KOPT-K1 (cell line): Measurements from ENCODE around the gene LRWD1.
"Not testable (repeated sequence)": the region's sequence is repeated elsewhere in the genome, so short reads cannot be mapped to it uniquely, and the experiment has no call there.

Experiments
- H3K27ac ChIP-seq: fragments of 200-600 bp; sonication (generic); 2 replicates; pipeline ENCODE4 v1.5.1; 2016; ENCODE audit warnings: antibody characterized with exemption, mild to moderate bottlenecking, low read depth, low read length; ENCODE audit not compliant: poor library complexity, severe bottlenecking
- H3K36me3 ChIP-seq: fragments of 200-600 bp; sonication (generic); 2 replicates; pipeline ENCODE4 v1.5.1; 2017; ENCODE audit warnings: antibody characterized with exemption, mild to moderate bottlenecking, low read length, moderate library complexity; ENCODE audit not compliant: insufficient read depth
- H3K9me3 ChIP-seq: fragments of 200-600 bp; sonication (generic); 2 replicates; pipeline ENCODE4 v1.5.1; 2017; ENCODE audit warnings: antibody characterized with exemption, low read length, mild to moderate bottlenecking; ENCODE audit not compliant: insufficient read depth, poor library complexity, severe bottlenecking

LRWD1 gene

GRCh38 chr7:102469972-102470825 lies 5.4 kb downstream of the LRWD1 start:
- Histone ChIP-seq H3K36me3 (peaks cover 63% of the 10 kb centered on the region), H3K27ac (no peak overlapping the region), H3K9me3 (no peaks in the 10 kb centered on the region)

DNA sequence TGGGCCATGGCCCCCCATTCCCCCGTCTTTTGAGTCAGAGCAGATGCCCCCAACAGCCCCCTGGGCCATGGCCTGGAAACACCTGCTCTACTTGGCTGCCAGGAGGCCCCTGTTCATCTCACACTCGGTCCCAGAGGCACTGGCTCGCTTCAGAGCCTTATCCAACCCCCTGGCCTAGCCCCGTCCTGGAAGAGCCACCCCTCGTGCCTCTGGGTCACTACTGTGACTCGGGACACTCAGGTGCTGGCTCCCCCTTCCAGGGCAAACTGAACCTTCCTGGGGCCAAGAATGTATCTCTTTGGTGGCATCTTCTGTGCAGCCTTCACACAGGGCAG lies 7.0 kb downstream of the LRWD1 start:
- H3K36me3 ChIP-seq: peaks cover 63% of the 10 kb centered on the region
- no peak overlapping the region for H3K27ac ChIP-seq

DNA sequence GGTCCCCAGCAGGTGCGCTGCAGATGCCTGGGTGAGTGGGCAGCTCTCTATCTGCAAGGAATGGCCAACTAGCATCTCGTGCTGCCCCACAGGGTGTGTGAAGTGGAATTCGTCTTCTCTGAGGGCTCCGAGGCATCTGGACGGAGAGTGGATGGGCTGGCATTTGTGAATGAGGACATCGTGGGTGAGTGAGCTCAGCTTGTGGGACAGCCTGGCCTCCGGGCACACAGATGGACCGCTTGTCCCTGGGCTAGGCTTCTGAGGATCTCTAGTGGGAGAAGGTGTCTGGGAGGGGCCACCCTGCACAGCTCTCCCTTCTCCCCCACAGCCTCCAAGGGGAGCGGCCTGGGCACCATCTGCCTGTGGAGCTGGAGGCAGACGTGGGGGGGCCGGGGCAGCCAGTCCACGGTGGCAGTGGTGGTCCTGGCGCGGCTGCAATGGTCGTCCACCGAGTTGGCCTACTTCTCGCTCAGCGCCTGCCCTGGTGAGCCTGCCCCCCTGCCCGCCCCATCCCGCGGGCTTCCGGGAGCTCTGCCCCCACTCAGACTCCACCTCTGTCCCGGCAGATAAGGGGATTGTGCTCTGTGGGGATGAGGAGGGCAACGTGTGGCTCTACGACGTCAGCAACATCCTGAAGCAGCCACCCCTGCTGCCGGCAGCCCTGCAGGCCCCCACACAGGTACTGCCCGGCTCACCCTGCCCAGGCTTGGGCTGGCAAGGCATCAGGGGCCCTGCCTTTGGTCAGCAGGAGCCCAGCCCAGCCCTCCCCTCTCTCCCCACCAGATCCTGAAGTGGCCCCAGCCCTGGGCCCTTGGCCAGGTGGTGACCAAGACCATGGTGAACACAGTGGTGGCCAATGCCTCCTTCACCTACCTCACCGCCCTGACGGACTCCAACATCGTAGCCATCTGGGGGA lies 7.6 kb downstream of the LRWD1 start:
- H3K27ac ChIP-seq: no peak overlapping the region
- peaks cover 61% of the 10 kb centered on the region for H3K36me3 ChIP-seq
- no peaks in the 10 kb centered on the region for H3K9me3 ChIP-seq

More for the DNA sequence above, 7.0 kb downstream of the LRWD1 start:
- H3K9me3 ChIP-seq: no peaks in the 10 kb centered on the region

- H3K36me3 ChIP-seq: peaks cover 50% of the 10 kb centered on the region
These were observed 8.6 kb downstream of the LRWD1 start for GRCh38 chr7:102473271-102473991.

GRCh38 chr7:102474116-102474515 lies 9.3 kb downstream of the LRWD1 start:
- not testable (repeated sequence) for H3K9me3 ChIP-seq, H3K27ac ChIP-seq
- H3K36me3 ChIP-seq: peaks cover 44% of the 10 kb centered on the region

More at GRCh38 chr7:102473271-102473991, 8.6 kb downstream of the LRWD1 start:
- Histone ChIP-seq H3K27ac (no peak overlapping the region), H3K9me3 (no peaks in the 10 kb centered on the region)

GRCh38 chr7:102474736-102475435 lies 10.1 kb downstream of the LRWD1 start:
- H3K9me3 ChIP-seq, H3K27ac ChIP-seq: not testable (repeated sequence)
- H3K36me3 ChIP-seq: peaks cover 36% of the 10 kb centered on the region

DNA sequence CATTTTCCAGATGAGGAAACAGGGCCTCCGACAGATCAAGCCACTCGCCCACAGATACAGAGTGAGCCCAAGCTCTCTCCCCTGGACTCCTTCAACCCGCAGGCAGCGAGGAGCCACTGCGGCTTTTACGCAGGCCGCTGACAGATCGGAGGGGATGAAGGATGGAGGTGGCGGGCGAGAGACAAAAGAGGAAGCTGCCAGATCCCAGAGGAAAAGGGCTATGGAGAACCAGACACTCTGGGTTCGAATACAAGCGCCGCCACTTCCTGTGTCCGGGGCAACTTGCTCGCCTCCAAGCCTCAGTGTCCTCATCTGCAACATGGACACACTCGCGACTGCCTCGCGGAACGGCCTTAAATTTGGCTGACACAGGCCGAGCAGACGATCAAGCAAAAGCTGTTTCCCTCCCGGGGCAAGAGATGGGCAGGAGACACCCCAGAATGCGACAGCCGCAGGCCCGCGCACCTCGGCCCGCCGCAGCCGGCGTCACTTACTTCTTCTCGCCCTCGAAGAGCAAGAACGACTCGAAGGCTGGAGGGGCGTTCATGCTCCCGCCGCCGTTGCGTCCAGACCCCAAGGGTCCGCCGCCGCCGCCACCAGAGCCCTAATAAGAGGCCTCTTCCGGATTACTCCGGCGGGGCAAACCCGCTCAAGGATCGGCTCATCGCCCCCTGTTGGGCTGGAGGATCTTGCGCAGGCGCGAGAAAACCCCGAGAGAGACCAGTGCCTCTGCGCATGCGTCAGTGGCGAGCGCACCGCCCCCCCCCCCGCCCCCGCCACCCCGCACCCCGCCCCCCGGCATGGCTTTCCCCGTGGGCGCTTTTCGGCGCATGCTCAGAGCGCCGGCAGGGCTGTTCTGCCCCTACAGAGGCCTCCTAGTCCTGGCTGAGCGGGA lies 13.8 kb downstream of the LRWD1 start, which contains the start of gene POLR2J:
TSS of gene POLR2J (minus strand) at position 609 of the 895 bp plus-strand sequence. CDS start at position 547, 62 bp downstream.
- H3K36me3 ChIP-seq, H3K9me3 ChIP-seq: not testable (repeated sequence)
- H3K27ac ChIP-seq: peak within 1 kb of the TSS; percentile 25

DNA sequence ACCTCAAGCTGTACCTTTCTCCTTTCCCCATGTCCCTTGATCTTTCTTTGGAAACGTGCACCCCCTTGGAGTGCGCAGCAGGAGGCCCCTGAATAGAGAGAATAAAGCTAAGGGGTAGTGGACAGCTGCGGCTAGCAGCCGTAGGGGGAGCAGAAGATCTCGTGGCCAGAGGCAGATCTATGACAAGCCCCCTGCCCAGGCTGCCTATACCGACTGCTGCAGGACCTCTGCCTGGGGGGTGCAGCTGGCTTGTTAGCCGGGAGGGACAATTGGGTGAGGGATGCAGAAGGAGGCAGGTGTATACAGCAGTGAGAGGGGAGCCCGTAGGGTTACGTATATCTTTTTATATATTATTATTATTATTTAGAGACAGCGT lies 14.4 kb downstream of the LRWD1 start:
- H3K36me3 ChIP-seq, H3K9me3 ChIP-seq: not testable (repeated sequence)
- H3K27ac ChIP-seq: peak overlapping the region; percentile 25

- not testable (repeated sequence) for H3K36me3 ChIP-seq, H3K27ac ChIP-seq, H3K9me3 ChIP-seq
These were observed 15.3 kb downstream of the LRWD1 start for GRCh38 chr7:102479982-102480637.

DNA sequence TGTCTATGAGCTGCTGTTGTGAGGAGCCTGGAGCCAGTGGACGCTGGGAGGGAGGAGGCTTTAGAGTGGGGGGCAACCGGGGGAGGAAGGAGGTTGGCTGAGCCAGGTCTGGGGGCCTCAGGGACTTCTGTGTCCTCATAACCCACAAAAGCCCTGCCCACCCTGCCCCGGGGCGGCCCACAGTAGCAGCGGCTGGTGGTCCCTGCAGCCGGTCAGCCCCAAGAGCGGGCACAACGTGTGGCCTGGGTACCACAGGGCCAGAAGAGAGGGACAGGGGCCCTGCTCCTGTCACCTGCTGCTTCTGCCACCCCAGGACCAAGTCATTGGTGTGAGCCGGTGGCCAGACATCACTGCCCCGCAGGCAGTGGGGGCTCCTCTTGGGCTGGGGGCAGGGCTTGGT lies 17.2 kb downstream of the LRWD1 start:
- H3K36me3 ChIP-seq, H3K9me3 ChIP-seq, H3K27ac ChIP-seq: not testable (repeated sequence)

- not testable (repeated sequence) for H3K36me3 ChIP-seq, H3K9me3 ChIP-seq, H3K27ac ChIP-seq
These were observed 19.5 kb downstream of the LRWD1 start for GRCh38 chr7:102484317-102484716.

DNA sequence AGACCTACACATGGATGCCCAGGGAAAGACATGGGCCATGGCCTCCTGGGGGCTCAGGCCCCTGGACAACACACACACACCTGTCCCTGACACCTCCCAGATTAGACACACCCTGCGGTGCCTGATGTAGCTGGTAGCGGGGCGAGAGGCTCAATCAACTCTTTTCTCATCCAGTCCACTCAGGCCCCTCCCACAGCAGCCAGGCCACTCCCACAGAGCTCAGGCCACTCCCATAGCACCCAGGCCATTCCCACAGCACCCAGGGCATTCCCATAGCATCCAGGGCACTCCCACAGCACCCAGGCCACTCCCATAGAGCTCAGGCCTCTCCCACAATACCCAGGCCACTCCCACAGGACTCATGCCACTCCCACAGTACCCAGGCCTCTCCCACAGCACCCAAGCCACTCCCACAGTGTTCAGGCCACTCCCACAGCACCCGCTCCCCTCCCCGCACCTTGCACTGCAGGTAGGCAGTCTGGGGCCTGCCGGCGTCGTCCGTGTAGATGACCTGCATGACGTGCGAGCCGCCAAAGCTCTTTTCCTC lies 25.8 kb downstream of the LRWD1 start:
- H3K36me3 ChIP-seq, H3K9me3 ChIP-seq, H3K27ac ChIP-seq: not testable (repeated sequence)

GRCh38 chr7:102493220-102493935 lies 28.6 kb downstream of the LRWD1 start:
- H3K27ac ChIP-seq, H3K36me3 ChIP-seq, H3K9me3 ChIP-seq: not testable (repeated sequence)
